ENCODE measurements around the gene STEAP2.

Gene STEAP2

GRCh38 chr7:90239050-90239449, 27.5 kb downstream of the STEAP2 start:
- Histone ChIP-seq H3K4me3 (ENCODE audit: low read length) (no peak overlapping the region), H3K9me2 (replicated peaks; ENCODE audit: control insufficient read depth, low read length) (no peaks in the 10 kb centered on the region), H3K79me2 (ENCODE audit: control insufficient read depth, low read length) (no peaks in the 10 kb centered on the region), H3K27me3 (ENCODE audit: control insufficient read depth, low read length) (no peaks in the 10 kb centered on the region; the same call in 1 of the 2 replicates), H3F3A (ENCODE audit: control insufficient read depth, insufficient read depth) (no peaks in the 10 kb centered on the region), H3K27ac (ENCODE audit: low read depth, low read length) (no peak overlapping the region), H3K9me3 (ENCODE audit: control insufficient read depth, insufficient read depth, low read length) (no peaks in the 10 kb centered on the region), H4K20me1 (ENCODE audit: control insufficient read depth, insufficient read depth, low read depth, low read length) (no peaks in the 10 kb centered on the region), H3K36me3 (ENCODE audit: control insufficient read depth, low read length) (no peaks in the 10 kb centered on the region), H3K4me1 (ENCODE audit: control insufficient read depth, low read length) (no peaks in the 10 kb centered on the region), H3K4me2 (ENCODE audit: low read length) (no peak overlapping the region)
- TF ChIP-seq EZH2phosphoT487 (IDR thresholded peaks at IDR 0.05; ENCODE audit: borderline replicate concordance, low read length) (no peak), CTCF (IDR thresholded peaks at IDR 0.05; ENCODE audit: low read depth, low read length, poor library complexity, severe bottlenecking) (no peak)

GRCh38 chr7:90239625-90240228, 28.2 kb downstream of the STEAP2 start:
- Histone ChIP-seq H3K4me1 (ENCODE audit: control insufficient read depth, low read length) (no peaks in the 10 kb centered on the region), H3K4me3 (ENCODE audit: low read length) (no peak overlapping the region), H3K4me2 (ENCODE audit: low read length) (no peak overlapping the region), H3K27me3 (ENCODE audit: control insufficient read depth, low read length) (no peaks in the 10 kb centered on the region; the same call in 1 of the 2 replicates), H3K79me2 (ENCODE audit: control insufficient read depth, low read length) (no peaks in the 10 kb centered on the region), H3F3A (ENCODE audit: control insufficient read depth, insufficient read depth) (no peaks in the 10 kb centered on the region), H3K36me3 (ENCODE audit: control insufficient read depth, low read length) (no peaks in the 10 kb centered on the region), H4K20me1 (ENCODE audit: control insufficient read depth, insufficient read depth, low read depth, low read length) (no peaks in the 10 kb centered on the region), H3K9me2 (replicated peaks; ENCODE audit: control insufficient read depth, low read length) (no peaks in the 10 kb centered on the region), H3K9me3 (ENCODE audit: control insufficient read depth, insufficient read depth, low read length) (no peaks in the 10 kb centered on the region), H3K27ac (ENCODE audit: low read depth, low read length) (no peak overlapping the region)
- TF ChIP-seq EZH2phosphoT487 (IDR thresholded peaks at IDR 0.05; ENCODE audit: borderline replicate concordance, low read length) (no peak), CTCF (IDR thresholded peaks at IDR 0.05; ENCODE audit: low read depth, low read length, poor library complexity, severe bottlenecking) (no peak)

- Histone ChIP-seq H4K20me1 (ENCODE audit: control insufficient read depth, insufficient read depth, low read depth, low read length) (no peaks in the 10 kb centered on the region), H3K4me2 (ENCODE audit: low read length) (no peak overlapping the region), H3K4me1 (ENCODE audit: control insufficient read depth, low read length) (no peaks in the 10 kb centered on the region), H3K36me3 (ENCODE audit: control insufficient read depth, low read length) (no peaks in the 10 kb centered on the region), H3K9me2 (replicated peaks; ENCODE audit: control insufficient read depth, low read length) (no peaks in the 10 kb centered on the region), H3K27me3 (ENCODE audit: control insufficient read depth, low read length) (peaks cover 11% of the 10 kb centered on the region), H3K9me3 (ENCODE audit: control insufficient read depth, insufficient read depth, low read length) (no peaks in the 10 kb centered on the region; the same call in 1 of the 2 replicates), H3F3A (ENCODE audit: control insufficient read depth, insufficient read depth) (no peaks in the 10 kb centered on the region), H3K4me3 (ENCODE audit: low read length) (no peak overlapping the region), H3K27ac (ENCODE audit: low read depth, low read length) (no peak overlapping the region), H3K79me2 (ENCODE audit: control insufficient read depth, low read length) (no peaks in the 10 kb centered on the region)
- TF ChIP-seq EZH2phosphoT487 (IDR thresholded peaks at IDR 0.05; ENCODE audit: borderline replicate concordance, low read length) (no peak), CTCF (IDR thresholded peaks at IDR 0.05; ENCODE audit: low read depth, low read length, poor library complexity, severe bottlenecking) (no peak)
These were observed 31.0 kb downstream of the STEAP2 start for GRCh38 chr7:90242369-90243168.
